Thyroid gland (tissue), 4 donors: ENCODE data around the gene SHISA4. TPM values are rescaled to one million over a fixed set of nuclear protein-coding genes. Genes with fewer than 3 reads are reported as not detected.

Experiments
- DNase-seq, 2 donors: peaks; one replicate each; pipeline ENCODE4 v3.0.0-alpha.2; 2019
- H3K27ac ChIP-seq, 3 donors: fragments of 200-600 bp; sonication (generic); 1 replicate in 2 of 3; 2 replicates in 1 of 3; pipeline ENCODE4 v1.5.1; 2016 to 2019; ENCODE audit warnings: mild to moderate bottlenecking in 1 of 3, moderate library complexity in 1 of 3
- H3K27me3 ChIP-seq: fragments of 200-600 bp; sonication (generic); one replicate; pipeline ENCODE4 v1.5.1; 2019
- H3K36me3 ChIP-seq, 2 donors: fragments of 200-600 bp; sonication (generic); one replicate each; pipeline ENCODE4 v1.5.1; 2016 to 2019
- H3K4me1 ChIP-seq, 2 donors: fragments of 200-600 bp; sonication (generic); one replicate each; pipeline ENCODE4 v1.5.1; 2017 to 2019
- H3K4me3 ChIP-seq, 3 donors: fragments of 200-600 bp; sonication (generic); replicated peaks in 1 of 3; 1 replicate in 2 of 3; 2 replicates in 1 of 3; pipeline ENCODE4 v1.5.1; 2016; ENCODE audit warnings: mild to moderate bottlenecking in 1 of 3
- H3K9me3 ChIP-seq: fragments of 200-600 bp; sonication (generic); one replicate; pipeline ENCODE4 v1.5.1; 2017
- CTCF ChIP-seq, 6 experiments: fragments of 200-600 bp in 3 of 6; fragments of 450-650 bp in 3 of 6; sonication (generic) in 3 of 6; IDR thresholded peaks; one replicate each; pipeline ENCODE4 v1.5.1; 2016 to 2019; ENCODE audit warnings: antibody characterized with exemption in 6 of 6, mild to moderate bottlenecking in 2 of 6, inconsistent platforms in 1 of 6, moderate library complexity in 1 of 6
- POLR2A ChIP-seq, 2 donors: fragments of 450-650 bp; IDR thresholded peaks; one replicate each; pipeline ENCODE4 v1.6.1; 2017; ENCODE audit warnings: antibody characterized with exemption in 2 of 2, mild to moderate bottlenecking in 2 of 2, moderate library complexity in 1 of 2
- WGBS, 2 donors: methylation state at CpG; one replicate each; pipeline ENCODE4 v1.1.5; 2017; 5-methylcytosine and 5-hydroxymethylcytosine counted together
- intact Hi-C: fragments of 100-400 bp; cut with DNase I; formaldehyde crosslinking; loops from one replicate; pipeline ENCODE4 v1.15.1; 2023
- total RNA-seq, 4 donors: library from RNA; depleted of rRNA; stranded (reverse); fragments of >200 nt; gene quantifications; one replicate each; pipeline ENCODE4 v1.2.3, GENCODE V29; 2016

SHISA4 gene
- total RNA-seq, 4 donors from 2014 or later, result 28.8 to 60.3 (median 50.3) TPM

GRCh38 chr1:201912832-201913231 is 24.1 kb downstream of the SHISA4 start:
- H3K36me3 ChIP-seq, result no peaks in the 10 kb centered on the region
- 59 to 75% methylated on average over 5 of the region's 5 CpGs for WGBS, 2 donors
- H3K4me3 ChIP-seq, result no peak overlapping the region
- peak overlapping the region in 2 of 3 donors; percentile 24 to 61 for H3K27ac ChIP-seq
- intact Hi-C loops, result no loop called here
- H3K9me3 ChIP-seq, result no peaks in the 10 kb centered on the region
- DNase-seq, result no peak
- TF ChIP-seq CTCF (IDR thresholded peaks at IDR 0.05) (no peak), POLR2A (IDR thresholded peaks at IDR 0.05) (no peak)
- peaks cover 12 to 27% of the 10 kb centered on the region in 2 donors for H3K4me1 ChIP-seq
- H3K27me3 ChIP-seq, result no peaks in the 10 kb centered on the region

- H3K27me3 ChIP-seq, result no peaks in the 10 kb centered on the region
- peaks cover 19 to 28% of the 10 kb centered on the region in 2 donors for H3K4me1 ChIP-seq
- TF ChIP-seq POLR2A (IDR thresholded peaks at IDR 0.05), result no peak
- TF ChIP-seq CTCF (IDR thresholded peaks at IDR 0.05), result no peak
- peak overlapping the region in 1 of 3 donors; percentile 61 for H3K27ac ChIP-seq
- H3K36me3 ChIP-seq, result no peaks in the 10 kb centered on the region
- no peak overlapping the region for H3K4me3 ChIP-seq
- WGBS, 2 donors, result 81 to 87% methylated on average over 13 to 14 of the region's 14 CpGs
- DNase-seq, result no peak
- intact Hi-C loops, result no loop called here
- H3K9me3 ChIP-seq, result no peaks in the 10 kb centered on the region
These were observed 25.9 kb downstream of the SHISA4 start for GRCh38 chr1:201914456-201915235.

- Histone ChIP-seq H3K36me3 (no peaks in the 10 kb centered on the region), H3K9me3 (no peaks in the 10 kb centered on the region), H3K4me3 (no peak overlapping the region), H3K4me1 (peaks cover 19 to 32% of the 10 kb centered on the region in 2 donors), H3K27me3 (no peaks in the 10 kb centered on the region), H3K27ac (peak overlapping the region in 2 of 3 donors; percentile 66 to 77)
- 48 to 51% methylated on average over 11 of the region's 11 CpGs for WGBS, 2 donors
- intact Hi-C loops, result no loop called here
- peak; percentile 56 to 62 for DNase-seq
- TF ChIP-seq POLR2A (IDR thresholded peaks at IDR 0.05) (no peak), CTCF (IDR thresholded peaks at IDR 0.05) (no peak)
These were observed 28.1 kb downstream of the SHISA4 start for GRCh38 chr1:201916649-201917249.

- intact Hi-C loops, result no loop called here
- WGBS, 2 donors, result 79 to 82% methylated on average over 7 of the region's 7 CpGs
- Histone ChIP-seq H3K27ac (peak overlapping the region in 2 of 3 donors; percentile 66 to 77), H3K4me1 (peaks cover 19 to 32% of the 10 kb centered on the region in 2 donors), H3K27me3 (no peaks in the 10 kb centered on the region), H3K36me3 (no peaks in the 10 kb centered on the region), H3K9me3 (no peaks in the 10 kb centered on the region), H3K4me3 (no peak overlapping the region)
- DNase-seq, result peak in 1 of 2 donors; percentile 50
- no peak for TF ChIP-seq CTCF (IDR thresholded peaks at IDR 0.05)
- peak in 1 of 2 donors; percentile 7 for TF ChIP-seq POLR2A (IDR thresholded peaks at IDR 0.05)
These were observed 28.8 kb downstream of the SHISA4 start for GRCh38 chr1:201917362-201918033.
